ENCODE data around the gene IQSEC3.
A peak's percentile ranks its signal among the peaks of the same experiment; 100 is the strongest.

Gene IQSEC3

DNA sequence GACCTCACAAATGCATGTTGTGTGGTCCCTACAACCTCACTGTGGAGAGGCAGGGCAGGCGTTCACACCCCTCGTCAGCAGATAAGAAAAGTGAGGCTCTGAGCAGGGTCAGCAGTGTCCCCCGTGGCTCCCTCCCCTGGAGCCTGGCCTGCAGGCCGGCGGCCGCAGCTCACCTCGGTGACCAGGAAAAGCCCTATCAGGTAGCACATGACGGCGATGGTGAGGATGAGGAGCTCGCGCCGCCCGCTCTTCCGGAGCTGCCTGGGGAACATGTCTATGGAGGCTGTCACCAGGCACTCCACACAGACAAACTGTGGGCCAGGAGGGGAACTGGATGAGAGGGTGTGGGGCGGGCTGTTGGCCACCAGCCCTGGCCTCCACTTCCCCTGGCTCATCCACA lies 129.4 kb downstream of the IQSEC3 start:
- DNase-seq: no peak

DNA sequence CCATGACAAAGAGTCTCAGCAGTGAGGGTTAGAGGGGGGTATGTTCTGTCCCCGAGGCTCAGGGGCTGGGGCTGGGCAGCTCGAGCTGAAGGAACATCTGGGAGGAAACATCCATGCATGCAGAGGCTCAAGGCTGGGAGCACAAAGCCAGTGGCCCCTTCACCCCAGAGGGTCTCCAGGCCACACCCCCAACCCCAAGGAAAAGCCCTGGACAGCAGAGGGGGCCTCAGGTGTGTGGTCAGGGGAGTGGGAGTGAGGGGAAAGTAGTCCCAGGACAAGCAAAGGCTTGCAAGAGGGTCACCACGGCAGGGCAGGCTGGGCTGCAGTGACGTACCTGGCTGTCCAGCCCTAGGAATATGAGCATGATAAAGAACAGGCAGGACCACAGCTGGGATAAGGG lies 129.9 kb downstream of the IQSEC3 start:
- DNase-seq: no peak

DNA sequence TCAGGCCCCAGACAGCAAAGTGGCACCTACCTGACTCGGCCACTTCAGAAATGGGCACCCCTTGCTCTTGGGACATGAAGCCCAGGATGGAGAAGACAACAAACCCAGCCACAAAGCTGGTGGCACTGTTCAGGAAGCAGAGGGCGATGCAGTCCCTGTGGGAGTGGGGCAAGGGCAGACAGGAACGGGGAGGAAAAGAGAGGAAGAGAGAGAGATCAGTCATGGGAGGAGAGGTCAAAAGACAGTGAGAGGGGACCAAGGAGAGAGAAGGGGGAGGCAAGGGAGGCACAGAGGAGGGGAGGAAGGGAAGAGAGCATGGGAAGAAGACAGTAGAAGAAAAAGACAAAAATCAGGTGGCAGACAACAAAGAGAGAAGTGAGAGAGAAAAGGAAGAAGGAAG lies 130.8 kb downstream of the IQSEC3 start:
- no peak for DNase-seq

DNA sequence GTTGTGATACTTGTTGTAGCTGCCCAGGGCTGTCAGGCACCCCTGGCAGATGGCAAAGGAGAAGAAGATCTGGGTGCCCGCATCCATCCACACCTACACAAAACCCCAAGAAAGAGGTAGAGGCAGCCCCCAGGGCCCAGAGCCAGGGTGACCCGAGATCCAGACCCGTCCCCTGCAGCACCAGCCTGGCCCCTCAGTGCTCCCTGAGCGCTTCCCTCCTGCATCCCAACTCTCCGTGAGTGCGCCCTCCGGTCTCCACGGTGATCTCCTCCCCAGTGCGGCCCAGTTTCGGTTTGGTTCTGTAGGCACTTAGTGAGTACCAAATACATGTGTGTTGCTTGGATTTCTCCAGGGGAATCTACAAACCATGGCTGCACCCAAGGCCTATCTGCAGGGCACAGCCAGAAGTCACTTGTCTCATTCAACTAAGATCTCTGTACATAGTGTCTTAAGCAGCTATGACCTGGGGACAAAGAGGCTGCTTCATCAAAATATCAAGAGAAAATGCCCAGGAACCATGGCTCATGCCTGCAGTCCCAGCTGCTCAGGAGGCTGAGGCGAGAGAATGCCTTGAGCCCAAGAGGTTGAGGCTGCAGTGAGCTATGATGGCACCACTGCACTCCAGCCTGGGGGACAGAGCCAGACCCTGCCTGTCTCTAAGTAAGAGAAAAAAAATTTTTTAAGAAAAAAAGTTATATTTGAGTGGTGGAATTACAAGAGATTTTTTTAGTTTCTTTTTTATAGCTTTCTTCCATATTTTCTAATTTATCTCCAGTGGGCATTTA lies 131.5 kb downstream of the IQSEC3 start:
- DNase-seq: no peak

DNA sequence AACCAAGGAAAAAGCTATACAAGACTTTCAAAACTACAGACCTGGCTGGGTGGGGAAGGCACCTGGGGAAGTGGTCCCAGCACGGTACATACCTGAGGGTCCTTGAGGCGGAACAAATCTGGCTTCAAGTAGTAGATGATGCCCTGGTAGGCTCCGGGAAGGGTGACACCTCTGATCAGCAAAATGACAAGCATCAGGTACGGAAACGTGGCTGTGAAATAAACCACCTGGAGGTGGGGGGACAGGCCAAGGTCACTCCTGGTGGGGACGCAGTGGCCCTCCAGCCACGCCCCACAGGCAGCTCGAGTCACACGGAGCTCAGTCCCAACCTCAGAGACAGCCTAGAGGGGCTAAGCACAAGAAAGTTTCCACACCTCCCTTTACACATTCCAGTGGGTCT lies 132.1 kb downstream of the IQSEC3 start:
- no peak for DNase-seq

DNA sequence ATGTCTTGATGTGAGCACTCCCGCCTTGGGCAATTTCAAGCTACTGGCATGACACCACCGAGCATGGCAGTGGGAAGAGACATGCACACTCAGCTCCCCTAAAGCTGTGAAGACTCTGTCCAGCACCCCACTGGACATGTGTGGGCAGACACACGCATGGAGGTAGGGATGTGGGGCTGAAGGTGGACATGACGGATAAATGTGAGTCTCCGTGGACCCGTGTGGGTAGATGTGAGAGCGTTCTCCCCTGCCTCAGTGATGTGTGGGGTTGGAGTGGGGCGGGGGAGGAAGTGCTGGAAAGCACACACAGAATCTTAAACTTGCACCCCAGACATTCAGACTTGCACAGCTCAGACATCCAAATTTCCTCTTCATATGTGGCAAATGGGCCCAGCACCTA lies 134.8 kb downstream of the IQSEC3 start:
- DNase-seq: no peak

DNA sequence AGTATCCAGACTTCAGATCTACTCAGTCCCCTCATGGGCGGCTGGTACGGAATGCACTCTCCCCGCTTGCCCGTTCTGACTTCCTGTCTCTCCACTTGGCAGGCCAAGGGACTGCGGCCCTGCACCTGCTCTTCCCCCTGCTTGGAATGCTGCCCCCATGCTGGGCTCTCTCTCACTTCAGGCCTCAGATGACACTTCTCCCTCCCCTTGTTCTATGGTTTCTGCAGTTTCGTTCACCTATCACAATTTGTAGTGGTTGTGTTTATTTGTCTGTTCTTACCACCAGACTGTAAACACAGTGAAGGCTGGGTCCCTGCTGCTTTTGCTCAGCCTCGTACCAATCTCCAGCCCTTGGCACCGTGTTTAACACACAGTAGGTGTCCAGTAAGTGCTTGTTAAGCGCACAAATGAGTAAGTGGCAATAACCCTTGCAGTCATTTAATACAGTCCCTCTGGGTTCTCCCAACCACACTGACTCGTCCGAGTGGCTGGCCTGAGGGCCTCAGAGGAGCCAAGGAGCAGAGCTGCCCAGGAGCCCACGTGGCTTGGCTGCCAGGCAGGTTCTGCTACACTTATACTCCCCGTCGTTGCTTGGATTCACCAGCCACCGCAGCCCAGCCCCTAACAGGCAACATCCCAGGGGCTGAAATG lies 135.6 kb downstream of the IQSEC3 start:
- DNase-seq: peak in 8 of 51 donors; percentile 14 to 58 (median 22)

DNA sequence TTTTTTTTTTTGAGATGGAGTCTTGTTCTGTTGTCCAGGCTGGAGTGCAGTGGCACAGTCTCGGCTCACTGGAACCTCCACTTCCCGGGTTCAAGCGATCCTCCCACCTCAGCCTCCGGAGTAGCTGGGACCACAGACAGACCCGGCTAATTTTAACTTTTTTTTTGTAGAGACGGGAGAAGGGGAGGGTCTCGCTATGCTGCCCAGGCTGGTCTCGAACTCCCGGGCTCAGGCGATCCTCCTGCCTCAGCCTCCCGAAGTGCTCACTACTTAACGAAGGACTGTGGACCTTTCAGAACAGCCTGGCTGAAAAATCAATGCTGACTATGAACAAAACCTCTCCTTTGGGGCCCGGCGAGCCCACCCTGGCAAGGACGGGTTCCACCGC lies 136.5 kb downstream of the IQSEC3 start:
- DNase-seq: no peak

DNA sequence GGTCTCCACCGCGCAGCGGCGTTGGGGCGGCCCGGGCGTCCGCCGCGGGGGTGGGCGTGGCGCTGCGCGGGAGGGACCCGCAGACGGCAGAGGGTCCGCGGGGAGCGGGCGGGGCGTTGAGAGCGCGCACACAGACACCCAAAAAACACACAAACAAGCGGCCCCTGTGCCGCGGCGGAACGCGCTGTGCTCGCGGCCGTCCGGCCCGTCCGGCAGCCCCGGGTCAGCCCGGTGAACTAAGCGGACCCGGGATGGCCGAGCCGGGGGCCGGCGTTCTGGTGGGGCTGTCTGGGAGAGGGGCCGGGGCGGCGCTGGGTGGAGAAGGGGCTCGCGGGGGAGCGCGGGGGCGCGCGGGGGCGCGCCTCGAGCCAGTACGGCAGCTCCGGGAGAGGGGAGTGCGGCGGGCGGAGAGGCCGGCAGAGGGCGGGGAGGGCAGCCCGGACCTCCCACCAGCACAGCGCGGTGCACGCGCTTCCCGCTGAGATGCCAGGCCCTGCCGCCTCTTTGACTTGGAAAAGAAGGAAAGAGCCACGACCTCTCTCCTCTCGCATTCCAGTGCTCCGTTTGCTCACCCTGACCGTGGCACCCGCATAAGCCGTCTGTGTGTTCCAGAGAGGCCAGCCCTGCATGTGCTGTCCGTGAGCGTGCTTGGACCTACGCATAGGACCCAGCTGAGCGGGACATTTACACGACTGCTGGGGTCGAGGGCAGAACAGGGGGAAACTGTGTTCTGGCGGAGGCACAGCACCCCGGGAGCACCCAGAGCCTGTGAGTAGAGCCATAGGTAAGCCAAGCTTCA lies 137.1 kb downstream of the IQSEC3 start:
- DNase-seq: peak in 40 of 51 donors; percentile 9 to 79 (median 37)

DNA sequence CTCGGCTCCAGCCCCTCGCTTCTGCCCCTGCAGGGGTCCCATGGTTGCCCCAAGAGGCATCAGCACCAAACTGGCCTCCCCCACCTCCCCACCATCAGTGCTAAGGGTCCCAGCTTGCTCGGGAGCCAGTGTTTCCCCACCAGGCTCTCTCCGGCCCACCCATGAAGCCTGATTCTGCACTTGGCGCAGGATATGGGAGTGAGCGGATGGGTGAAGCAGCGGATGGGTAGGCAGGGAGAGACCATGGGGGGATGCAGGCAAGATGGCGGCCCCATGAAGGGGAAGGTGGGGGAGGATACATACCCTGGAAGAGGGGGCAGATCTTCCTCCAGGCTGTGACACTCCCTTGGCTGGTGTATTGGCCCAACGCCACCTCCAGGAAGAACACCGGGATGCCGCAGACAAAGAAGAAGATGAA lies 137.7 kb downstream of the IQSEC3 start:
- DNase-seq: no peak

DNA sequence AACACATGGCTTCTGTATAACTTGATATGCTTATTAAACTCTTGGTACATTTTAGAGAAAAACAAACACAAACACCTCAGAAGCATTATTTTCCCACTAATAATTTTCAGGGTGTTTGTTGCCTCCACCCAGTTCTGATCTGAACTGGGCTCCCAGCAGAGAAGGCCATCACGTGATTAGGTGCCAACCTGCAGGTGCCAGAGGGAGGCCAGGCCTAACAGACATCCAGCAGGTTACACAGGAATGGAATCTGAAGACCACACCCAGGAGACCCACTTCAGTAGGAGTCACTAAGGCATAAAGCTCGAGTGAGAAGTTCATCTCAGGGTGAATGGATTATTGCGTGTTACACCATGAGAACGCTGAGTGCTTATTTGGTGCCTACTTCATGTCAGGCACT lies 138.5 kb downstream of the IQSEC3 start:
- no peak for DNase-seq

DNA sequence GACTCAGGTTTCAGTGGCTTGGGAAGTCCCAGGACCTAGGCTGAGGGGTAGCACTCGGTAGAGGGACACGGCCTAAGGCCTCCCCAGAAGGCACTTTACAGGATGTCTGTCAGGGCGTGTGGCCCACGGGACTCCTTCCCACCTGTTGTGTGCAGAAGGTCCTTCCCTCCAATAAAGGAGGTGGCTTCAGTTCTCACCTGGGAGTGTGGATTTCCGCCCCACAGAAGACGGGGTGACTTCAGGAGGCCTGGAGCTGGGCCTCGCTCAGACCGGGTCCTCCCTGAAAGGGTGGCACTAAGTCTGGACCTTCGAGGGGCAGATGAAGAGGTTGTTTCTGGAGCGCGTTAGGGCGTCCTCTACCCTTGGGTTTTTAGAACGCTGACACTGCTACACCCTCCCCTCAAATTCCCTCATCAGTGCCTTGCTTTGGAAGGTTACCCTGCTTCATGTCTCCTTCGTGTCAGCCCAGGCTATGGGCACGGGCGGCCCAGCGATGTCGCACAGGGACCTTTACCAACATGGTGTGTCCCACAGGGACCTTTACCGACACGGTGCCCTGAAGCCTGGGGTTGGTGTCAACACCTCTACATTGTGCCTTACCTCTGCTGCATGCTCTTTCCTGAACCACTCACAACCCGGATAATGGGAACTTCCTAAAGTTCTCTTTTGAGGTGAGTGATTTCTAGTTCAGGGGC lies 140.3 kb downstream of the IQSEC3 start:
- DNase-seq: no peak

DNA sequence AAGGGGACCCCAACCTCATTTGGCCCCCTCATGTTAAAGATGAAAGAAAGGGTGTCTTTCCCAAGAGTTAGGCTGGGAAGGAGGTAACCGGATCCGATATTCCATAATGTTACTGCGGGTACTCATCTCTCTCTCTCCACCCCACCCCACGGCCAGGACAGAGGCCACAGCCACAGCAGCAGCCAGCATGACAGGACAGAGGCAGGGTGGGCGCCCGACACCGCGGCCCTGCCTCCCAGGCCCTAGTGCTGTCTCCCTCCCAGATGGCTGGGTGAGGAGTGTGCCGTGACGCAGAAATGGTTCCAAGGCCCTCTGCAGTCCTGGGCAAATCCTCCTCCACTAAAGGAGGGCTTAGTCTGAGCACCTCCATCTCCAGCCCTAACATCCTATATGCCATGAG lies 141.2 kb downstream of the IQSEC3 start:
- no peak for DNase-seq

DNA sequence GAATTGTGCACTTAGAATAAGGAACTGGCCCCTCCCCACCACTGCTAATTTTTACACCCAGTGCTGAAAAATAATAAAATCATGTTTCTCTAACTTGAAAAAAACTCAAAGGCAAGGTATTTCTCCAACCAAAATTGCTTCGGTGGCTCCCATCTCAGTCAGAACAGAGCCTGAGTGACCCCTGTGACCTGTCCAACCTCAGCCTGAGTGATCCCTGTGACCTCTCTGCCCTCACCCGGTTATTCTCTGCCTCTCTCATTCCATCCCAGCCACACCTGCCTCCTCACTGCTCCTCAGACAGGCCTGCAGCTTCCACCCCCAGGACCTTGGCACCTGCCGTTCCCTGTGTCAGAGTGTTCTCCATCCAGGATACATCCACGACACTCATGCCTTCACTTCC lies 142.2 kb downstream of the IQSEC3 start:
- no peak for DNase-seq

DNA sequence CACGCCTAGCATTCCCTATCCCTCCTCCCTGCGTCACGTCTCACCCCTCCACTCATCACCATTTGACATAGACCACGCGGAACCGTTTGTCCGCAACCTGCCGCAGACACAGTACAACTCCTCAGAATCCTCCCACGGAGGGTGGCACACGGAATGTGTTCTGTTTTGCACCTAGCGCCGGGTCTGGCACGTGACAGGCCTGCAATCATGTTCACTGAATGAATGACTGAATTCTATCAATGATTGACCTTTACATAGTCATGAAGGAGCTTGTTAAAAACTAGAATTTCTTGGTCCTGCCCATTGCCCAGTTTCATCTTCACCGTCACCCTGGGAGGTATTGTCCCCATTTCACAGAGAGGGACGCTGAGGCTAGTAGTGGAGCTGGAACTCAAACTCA lies 142.7 kb downstream of the IQSEC3 start:
- no peak for DNase-seq

DNA sequence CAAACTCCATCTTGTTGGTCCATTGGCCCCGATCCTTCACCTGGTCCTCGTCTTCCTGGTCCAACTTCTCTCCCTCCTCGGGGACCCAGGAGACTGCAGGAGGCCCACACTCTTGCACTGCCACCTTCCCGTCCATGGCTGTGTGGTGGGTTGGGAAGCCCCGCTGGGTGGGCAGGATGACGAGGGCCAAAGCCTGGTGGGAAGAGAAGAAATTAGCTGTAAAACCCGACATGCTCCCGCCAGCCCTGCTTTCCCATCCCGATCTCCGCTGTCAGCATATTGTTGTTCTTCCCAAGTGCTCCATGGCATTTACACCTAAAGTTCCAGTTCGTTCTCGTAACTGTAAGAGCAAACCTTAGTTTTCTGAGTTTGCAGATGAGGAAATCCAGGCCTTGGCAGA lies 143.3 kb downstream of the IQSEC3 start:
- no peak for DNase-seq

DNA sequence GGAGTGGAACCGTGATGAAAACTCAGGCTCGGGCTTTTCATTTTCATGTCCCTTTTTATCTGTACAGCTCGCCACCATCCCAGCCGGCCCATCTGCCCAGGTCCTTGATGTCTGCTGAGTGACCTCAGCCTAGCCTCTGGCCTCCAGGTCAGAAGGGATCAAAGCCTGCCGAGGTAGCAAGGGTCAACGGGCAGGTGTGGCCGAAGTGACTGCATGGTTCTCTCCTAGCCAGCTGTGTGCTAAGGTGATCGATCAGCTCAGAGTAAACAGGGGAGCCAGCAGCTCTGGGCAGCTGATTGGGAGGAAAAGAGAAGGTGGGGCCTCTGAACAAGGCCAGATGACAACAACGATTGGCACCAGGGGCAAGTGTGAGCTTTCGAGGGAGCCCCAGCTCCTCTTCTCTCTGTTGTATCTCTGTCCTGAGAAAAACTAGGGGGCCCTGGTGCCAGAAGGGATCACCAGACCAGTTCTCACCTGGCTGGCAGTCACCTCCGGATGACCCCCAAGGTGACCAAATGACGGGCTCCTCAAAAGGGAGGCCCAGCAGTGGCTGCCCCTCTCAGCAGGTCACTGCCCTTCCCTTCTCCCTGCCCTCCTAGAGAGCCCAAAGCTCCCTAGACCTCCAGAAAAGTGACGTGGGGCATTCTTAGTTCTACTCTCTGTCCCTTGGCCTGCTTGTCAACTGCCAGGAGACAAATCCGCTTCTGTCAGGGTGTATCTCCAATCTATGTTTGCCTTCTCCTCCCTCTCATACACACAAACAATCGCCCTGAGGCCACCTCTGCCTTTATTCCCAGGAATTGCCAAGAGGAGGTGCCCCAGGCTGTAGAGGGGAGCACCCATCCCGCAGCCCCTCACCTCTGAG lies 143.9 kb downstream of the IQSEC3 start:
- no peak for DNase-seq

DNA sequence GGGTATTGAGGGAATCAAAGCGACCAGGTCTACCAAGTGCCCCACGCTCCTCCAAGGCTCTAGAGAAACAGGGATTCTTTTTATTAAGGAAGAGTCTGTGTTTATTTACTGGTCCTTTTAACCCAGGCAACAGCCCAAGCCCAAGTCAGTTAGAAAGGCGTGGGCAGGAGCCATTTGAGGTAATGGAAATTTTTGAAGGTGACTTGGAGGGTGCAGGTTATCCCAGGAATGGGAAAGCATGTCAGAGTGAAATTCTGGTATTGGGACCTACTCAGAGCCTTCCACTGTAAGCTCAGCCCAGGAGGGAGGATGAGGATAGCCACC lies 144.5 kb downstream of the IQSEC3 start:
- DNase-seq: no peak

DNA sequence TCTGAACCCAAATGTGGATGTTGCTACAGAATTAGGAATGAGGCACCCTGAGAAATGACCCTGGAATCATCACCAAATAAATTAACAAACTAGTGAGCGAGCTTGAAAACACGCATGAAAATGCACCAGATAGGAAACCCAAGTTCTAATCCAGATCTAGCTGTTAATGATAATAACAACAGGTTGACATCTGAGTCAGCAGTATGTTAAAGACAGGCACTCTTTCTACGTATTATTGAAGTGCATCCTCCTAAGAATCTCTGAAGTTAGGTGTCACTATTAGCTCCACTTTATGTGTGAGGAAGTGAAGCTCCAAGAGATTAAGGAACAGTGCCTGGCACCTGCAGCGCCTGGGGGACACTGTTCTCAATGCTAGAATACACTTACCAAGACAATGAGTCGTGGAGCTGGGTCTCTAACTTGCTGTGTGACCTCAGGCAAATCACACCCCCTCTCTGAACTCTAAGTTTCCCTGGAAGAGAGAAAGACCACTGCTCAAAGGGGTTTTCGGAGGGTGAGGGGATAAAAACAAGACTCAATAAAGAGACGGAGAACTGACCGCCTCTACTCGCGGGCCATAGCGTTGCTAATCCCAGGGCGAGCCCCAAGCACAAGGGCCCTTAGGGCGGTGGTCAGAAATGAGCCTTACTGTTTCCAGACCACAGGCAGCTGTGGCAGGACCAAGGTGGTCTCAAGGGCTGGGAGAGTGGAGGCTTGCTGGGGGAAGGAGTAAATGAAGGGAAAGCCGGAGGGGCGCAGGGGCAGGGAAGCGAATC lies 145.3 kb downstream of the IQSEC3 start:
- no peak for DNase-seq

DNA sequence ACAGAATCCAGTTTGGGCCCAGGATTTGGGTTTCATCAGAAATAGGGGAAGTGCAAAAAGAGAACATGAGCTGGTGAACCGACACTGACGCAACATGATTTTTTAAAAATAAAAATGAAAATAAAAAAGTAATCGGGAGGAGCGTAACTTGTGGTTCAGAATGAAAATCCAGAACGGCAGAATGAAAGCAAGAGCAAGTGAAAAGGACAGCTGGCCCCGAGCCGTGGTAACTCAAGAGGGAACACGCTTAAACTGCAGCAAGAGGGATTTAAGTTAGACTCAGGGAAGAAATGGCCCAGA lies 145.8 kb downstream of the IQSEC3 start:
- DNase-seq: no peak

Data from hypothalamus (tissue), 51 donors.